Keratinocyte (primary cell): ENCODE results near the gene TMEM100. TPM values are rescaled to one million over a fixed set of nuclear protein-coding genes. Genes with fewer than 3 reads are reported as not detected.

Source experiments
- DNase-seq: peaks from one replicate; pipeline ENCODE4 v3.0.0-alpha.2; 2011; ENCODE audit warnings: low read depth, missing footprints, low spot score
- FAIRE-seq: peaks from 2 replicates; lab custom pipeline; 2011; peaks lifted over from hg19 to GRCh38; lab: Jason Lieb, UNC
- H2AFZ ChIP-seq: 2 replicates; pipeline ENCODE4 v1.6.0; 2012; ENCODE audit warnings: low read length, control low read depth, inconsistent platforms; ENCODE audit not compliant: control insufficient read depth
- H3K27ac ChIP-seq: 2 replicates; pipeline ENCODE4 v1.5.1; 2011; ENCODE audit warnings: low read length; ENCODE audit not compliant: control insufficient read depth, insufficient read depth
- H3K27me3 ChIP-seq: 3 replicates; pipeline ENCODE4 v1.6.0; 2011; ENCODE audit warnings: low read length; ENCODE audit not compliant: control insufficient read depth, insufficient read depth; ENCODE audit errors: extremely low read depth
- H3K36me3 ChIP-seq, 2 experiments: 2 replicates in 1 of 2; 3 replicates in 1 of 2; pipeline ENCODE4 v1.5.1; 2011; ENCODE audit warnings: low read length in 2 of 2, mild to moderate bottlenecking in 1 of 2; ENCODE audit not compliant: control insufficient read depth in 2 of 2, insufficient read depth in 2 of 2; ENCODE audit errors: extremely low read depth in 1 of 2
- H3K4me1 ChIP-seq: 3 replicates; pipeline ENCODE4 v1.5.1; 2011; ENCODE audit warnings: low read length; ENCODE audit not compliant: control insufficient read depth, insufficient read depth; ENCODE audit errors: extremely low read depth
- H3K4me2 ChIP-seq: 3 replicates; pipeline ENCODE4 v1.6.0; 2011; ENCODE audit warnings: low read depth, low read length; ENCODE audit not compliant: control insufficient read depth, insufficient read depth; ENCODE audit errors: extremely low read depth
- H3K4me3 ChIP-seq, 3 experiments: fragments of 200-600 bp in 1 of 3; sonication (generic) in 1 of 3; 2 replicates in 2 of 3; 3 replicates in 1 of 3; pipeline ENCODE4 v1.5.1; 2011 to 2016; ENCODE audit warnings: low read length in 3 of 3, mild to moderate bottlenecking in 3 of 3, control low read depth in 2 of 3, inconsistent platforms in 1 of 3, low read depth in 1 of 3, mixed read lengths in 1 of 3, mixed run types in 1 of 3, moderate library complexity in 1 of 3; ENCODE audit not compliant: control insufficient read depth in 2 of 3, insufficient read depth in 2 of 3; ENCODE audit errors: extremely low read depth in 1 of 3
- H3K79me2 ChIP-seq: 2 replicates; pipeline ENCODE4 v1.6.0; 2012; ENCODE audit warnings: low read length; ENCODE audit not compliant: control insufficient read depth, insufficient read depth
- H3K9ac ChIP-seq: 3 replicates; pipeline ENCODE4 v1.6.0; 2011; ENCODE audit warnings: low read length; ENCODE audit not compliant: control insufficient read depth, insufficient read depth; ENCODE audit errors: extremely low read depth
- H3K9me1 ChIP-seq: 3 replicates; pipeline ENCODE4 v1.6.0; 2011; ENCODE audit warnings: low read length; ENCODE audit not compliant: control insufficient read depth, insufficient read depth; ENCODE audit errors: extremely low read depth
- H3K9me3 ChIP-seq: 2 replicates; pipeline ENCODE4 v1.5.1; 2012; ENCODE audit warnings: low read depth, low read length; ENCODE audit not compliant: control insufficient read depth
- H4K20me1 ChIP-seq: 3 replicates; pipeline ENCODE4 v1.6.0; 2011; ENCODE audit warnings: low read length; ENCODE audit not compliant: control insufficient read depth, insufficient read depth; ENCODE audit errors: extremely low read depth
- EZH2 ChIP-seq: IDR thresholded peaks from one replicate; pipeline ENCODE4 v1.6.1; 2012; ENCODE audit warnings: inconsistent platforms, mild to moderate bottlenecking, low read length, moderate library complexity
- dilution Hi-C: fragments of 300-500 bp; cut with MboI; formaldehyde crosslinking; loops from one replicate; pipeline ENCODE4 v1.7.0; 2020; ENCODE audit warnings: low sequenced_read_pairs; ENCODE audit not compliant: extremely low pct_ligation_motif_present
- polyA plus RNA-seq, 5 experiments: library from polyadenylated mRNA; depleted of rRNA in 3 of 5; stranded (reverse) in 3 of 5; stranded (forward) in 1 of 5; unstranded in 1 of 5; fragments of >200 nt; gene quantifications; 1 replicate in 1 of 5; 2 replicates in 3 of 5; 3 replicates in 1 of 5; pipeline versions ENCODE4 v1.2.1 to v1.2.3, GENCODE V29; 2011 to 2012; ENCODE audit warnings: missing spikeins in 2 of 5, low read depth in 1 of 5, low replicate concordance in 1 of 5
- TF ChIP-seq, protein P1 (sequence below), 3 experiments: IDR thresholded peaks in 1 of 3; conservative IDR thresholded peaks in 1 of 3; optimal IDR thresholded peaks in 1 of 3; 2 replicates in 2 of 3; 3 replicates in 1 of 3; pipeline versions ENCODE3 to v1.5.1; 2011; ENCODE audit warnings: low read length in 3 of 3, mild to moderate bottlenecking in 3 of 3, moderate library complexity in 2 of 3, control low read depth in 1 of 3, inconsistent platforms in 1 of 3; ENCODE audit not compliant: insufficient read depth in 2 of 3; ENCODE audit errors: extremely low read depth in 1 of 3

Gene TMEM100
- polyA plus RNA-seq, 1 donor (not counting 4 experiments of a cell fraction or from before 2014, with no cell fraction given): 0.18 TPM

GRCh38 chr17:55694286-55694910, 28.3 kb downstream of the TMEM100 start:
- TF ChIP-seq, protein P1, sequence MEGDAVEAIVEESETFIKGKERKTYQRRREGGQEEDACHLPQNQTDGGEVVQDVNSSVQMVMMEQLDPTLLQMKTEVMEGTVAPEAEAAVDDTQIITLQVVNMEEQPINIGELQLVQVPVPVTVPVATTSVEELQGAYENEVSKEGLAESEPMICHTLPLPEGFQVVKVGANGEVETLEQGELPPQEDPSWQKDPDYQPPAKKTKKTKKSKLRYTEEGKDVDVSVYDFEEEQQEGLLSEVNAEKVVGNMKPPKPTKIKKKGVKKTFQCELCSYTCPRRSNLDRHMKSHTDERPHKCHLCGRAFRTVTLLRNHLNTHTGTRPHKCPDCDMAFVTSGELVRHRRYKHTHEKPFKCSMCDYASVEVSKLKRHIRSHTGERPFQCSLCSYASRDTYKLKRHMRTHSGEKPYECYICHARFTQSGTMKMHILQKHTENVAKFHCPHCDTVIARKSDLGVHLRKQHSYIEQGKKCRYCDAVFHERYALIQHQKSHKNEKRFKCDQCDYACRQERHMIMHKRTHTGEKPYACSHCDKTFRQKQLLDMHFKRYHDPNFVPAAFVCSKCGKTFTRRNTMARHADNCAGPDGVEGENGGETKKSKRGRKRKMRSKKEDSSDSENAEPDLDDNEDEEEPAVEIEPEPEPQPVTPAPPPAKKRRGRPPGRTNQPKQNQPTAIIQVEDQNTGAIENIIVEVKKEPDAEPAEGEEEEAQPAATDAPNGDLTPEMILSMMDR (optimal IDR thresholded peaks at IDR 0.05 in 1 of 3, IDR thresholded peaks at IDR 0.05 in 1 of 3, conservative IDR thresholded peaks at IDR 0.05 in 1 of 3; ENCODE audit: extremely low read depth in 1 of 3, insufficient read depth in 2 of 3, low read length in 3 of 3): no peak
- no peak for TF ChIP-seq EZH2
- Histone ChIP-seq H3K9ac (no peak overlapping the region), H3K9me3 (no peaks in the 10 kb centered on the region), H3K27me3 (no peaks in the 10 kb centered on the region), H3K79me2 (no peaks in the 10 kb centered on the region), H2AFZ (no peak overlapping the region), H3K27ac (no peak overlapping the region), H3K4me3 (no peak overlapping the region), H4K20me1 (no peaks in the 10 kb centered on the region), H3K9me1 (no peaks in the 10 kb centered on the region), H3K4me2 (no peak overlapping the region), H3K4me1 (no peaks in the 10 kb centered on the region), H3K36me3 (no peaks in the 10 kb centered on the region)
- no peak for FAIRE-seq
- no peak for DNase-seq
- dilution Hi-C loops: no loop called here

- H3K9me3 ChIP-seq: no peaks in the 10 kb centered on the region
- H3K79me2 ChIP-seq: no peaks in the 10 kb centered on the region
- no peak overlapping the region for H3K27ac ChIP-seq
- no peak overlapping the region for H3K4me3 ChIP-seq
- FAIRE-seq (no peak), DNase-seq (no peak)
- H3K27me3 ChIP-seq: no peaks in the 10 kb centered on the region
- no peak overlapping the region for H2AFZ ChIP-seq
- H3K36me3 ChIP-seq: no peaks in the 10 kb centered on the region
- H3K4me1 ChIP-seq: no peaks in the 10 kb centered on the region
- no peak for TF ChIP-seq EZH2
- TF ChIP-seq, protein P1 (optimal IDR thresholded peaks at IDR 0.05 in 1 of 3, IDR thresholded peaks at IDR 0.05 in 1 of 3, conservative IDR thresholded peaks at IDR 0.05 in 1 of 3; ENCODE audit: extremely low read depth in 1 of 3, insufficient read depth in 2 of 3, low read length in 3 of 3): no peak
- H3K9ac ChIP-seq: no peak overlapping the region
- H3K4me2 ChIP-seq: no peak overlapping the region
- dilution Hi-C loops: no loop called here
- no peaks in the 10 kb centered on the region for H3K9me1 ChIP-seq
- no peaks in the 10 kb centered on the region for H4K20me1 ChIP-seq
Measured at GRCh38 chr17:55693254-55694216, 29.1 kb downstream of the TMEM100 start.
